BE2C (cell line): ENCODE results near the gene GALNT7.

Experiments used
- DNase-seq: peaks from one replicate; pipeline ENCODE4 v3.0.0-alpha.2; 2020
- H3K27me3 ChIP-seq: fragments of 250-450 bp; sonication (Bioruptor Pico); 2 replicates; pipeline ENCODE4 v1.5.1; 2020; ENCODE audit warnings: mild to moderate bottlenecking
- H3K36me3 ChIP-seq: fragments of 250-450 bp; sonication (Bioruptor Pico); 2 replicates; pipeline ENCODE4 v1.5.1; 2020; ENCODE audit warnings: mild to moderate bottlenecking
- H3K4me1 ChIP-seq: fragments of 250-450 bp; sonication (Bioruptor Pico); 2 replicates; pipeline ENCODE4 v1.5.1; 2020
- H3K4me3 ChIP-seq: 2 replicates; pipeline ENCODE4 v1.5.1; 2011; ENCODE audit warnings: low read depth, low read length
- H3K9me3 ChIP-seq: fragments of 250-450 bp; sonication (Bioruptor Pico); 2 replicates; pipeline ENCODE4 v1.5.1; 2020
- CTCF ChIP-seq: IDR thresholded peaks from 2 replicates; pipeline ENCODE4 v1.5.1; 2012; ENCODE audit warnings: mild to moderate bottlenecking, low read depth, low read length

Gene GALNT7

DNA sequence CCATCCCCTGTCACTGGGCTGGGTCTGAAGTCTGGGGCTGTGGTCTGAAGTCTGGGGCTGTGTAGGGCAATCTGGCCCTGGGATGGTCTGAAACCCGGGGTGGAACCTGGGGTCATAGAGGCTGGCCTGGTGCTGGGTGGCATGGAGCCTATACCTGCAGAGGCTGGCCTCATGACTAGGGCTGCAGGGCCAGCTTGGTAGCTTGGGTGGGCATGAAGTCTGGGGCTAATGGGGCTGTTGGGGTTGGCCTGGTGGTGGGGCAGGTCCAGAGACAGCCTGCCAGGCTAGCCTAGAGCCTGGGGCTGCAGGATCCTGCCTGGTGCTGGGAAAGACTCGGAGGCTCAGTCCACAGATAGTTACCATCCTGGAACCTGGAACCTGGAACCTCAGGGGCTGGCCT lies 37.0 kb downstream of the GALNT7 start:
- H3K4me1 ChIP-seq, result no peaks in the 10 kb centered on the region
- no peaks in the 10 kb centered on the region for H3K36me3 ChIP-seq
- no peaks in the 10 kb centered on the region for H3K27me3 ChIP-seq
- no peak overlapping the region for H3K4me3 ChIP-seq
- no peaks in the 10 kb centered on the region for H3K9me3 ChIP-seq
- no peak for DNase-seq
- TF ChIP-seq CTCF, result no peak

- H3K27me3 ChIP-seq, result no peaks in the 10 kb centered on the region
- no peak overlapping the region for H3K4me3 ChIP-seq
- no peak for DNase-seq
- H3K4me1 ChIP-seq, result no peaks in the 10 kb centered on the region
- H3K36me3 ChIP-seq, result no peaks in the 10 kb centered on the region
- no peaks in the 10 kb centered on the region for H3K9me3 ChIP-seq
- no peak for TF ChIP-seq CTCF
These were observed 39.8 kb downstream of the GALNT7 start for GRCh38 chr4:173208420-173208819.

DNA sequence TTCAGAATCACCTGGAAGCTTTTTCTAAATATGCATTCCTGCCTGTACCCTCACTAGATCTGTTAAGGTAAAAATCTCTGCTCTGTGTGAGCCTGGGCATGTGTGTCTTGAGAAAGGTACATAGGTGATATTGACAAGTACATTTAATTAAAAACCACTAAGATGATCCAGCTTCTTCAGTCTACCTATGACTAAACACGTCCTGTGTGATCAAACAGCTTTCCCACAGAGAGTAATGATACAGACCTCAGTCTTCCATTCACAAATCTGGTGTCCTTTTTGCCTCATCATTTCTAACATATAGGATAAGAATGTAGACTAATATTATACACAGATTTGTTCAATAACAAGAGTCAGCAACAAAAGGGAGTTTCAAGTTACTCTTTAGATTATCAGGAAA lies 42.6 kb downstream of the GALNT7 start:
- DNase-seq, result no peak
- no peak for TF ChIP-seq CTCF
- H3K4me1 ChIP-seq, result no peaks in the 10 kb centered on the region
- no peaks in the 10 kb centered on the region for H3K9me3 ChIP-seq
- H3K36me3 ChIP-seq, result no peaks in the 10 kb centered on the region
- H3K4me3 ChIP-seq, result no peak overlapping the region
- H3K27me3 ChIP-seq, result no peaks in the 10 kb centered on the region

DNA sequence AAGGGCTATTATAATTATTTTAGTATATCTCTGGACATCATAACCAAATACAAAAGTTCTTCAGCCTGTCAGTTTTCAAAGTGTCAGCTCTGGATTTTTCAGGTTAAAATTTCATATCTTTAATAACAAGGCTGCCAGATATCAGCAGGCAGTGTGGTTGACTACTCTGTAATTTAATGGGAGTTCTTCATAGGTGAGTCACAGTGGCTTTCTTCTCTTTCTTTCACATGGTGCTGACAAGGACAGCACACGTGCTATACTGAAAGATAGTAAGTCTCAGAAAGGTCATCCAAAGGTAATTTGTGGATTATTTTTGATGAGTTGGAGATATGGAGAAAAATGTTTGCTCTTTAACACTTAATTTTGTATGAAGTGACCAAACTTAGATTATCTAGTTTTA lies 43.2 kb downstream of the GALNT7 start:
- Histone ChIP-seq H3K4me1 (no peaks in the 10 kb centered on the region), H3K36me3 (no peaks in the 10 kb centered on the region), H3K4me3 (no peak overlapping the region), H3K27me3 (no peaks in the 10 kb centered on the region), H3K9me3 (no peaks in the 10 kb centered on the region)
- no peak for TF ChIP-seq CTCF
- DNase-seq, result no peak

- H3K4me1 ChIP-seq, result no peaks in the 10 kb centered on the region
- no peak for TF ChIP-seq CTCF
These were observed 43.8 kb downstream of the GALNT7 start for GRCh38 chr4:173212379-173212778.

DNA sequence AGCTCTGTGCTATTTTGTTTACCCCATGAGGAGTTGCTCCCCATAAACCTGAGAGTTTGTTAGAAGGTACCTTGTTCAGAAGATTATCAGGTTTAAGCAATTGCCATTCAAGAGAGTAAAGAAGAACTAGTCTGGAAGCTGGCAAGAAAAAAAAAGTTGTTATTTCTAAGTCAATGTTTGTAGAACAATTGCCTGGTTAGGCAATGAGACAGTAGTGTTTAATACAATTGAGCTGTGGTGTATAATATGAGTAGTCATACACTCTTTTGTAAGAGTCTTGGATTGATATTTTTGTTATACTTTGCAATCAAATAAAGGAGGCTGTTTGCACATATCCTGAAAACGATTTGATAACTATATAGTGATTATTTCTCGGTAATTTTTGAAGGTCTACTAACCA lies 44.7 kb downstream of the GALNT7 start:
- H3K36me3 ChIP-seq, result no peaks in the 10 kb centered on the region
- no peaks in the 10 kb centered on the region for H3K4me1 ChIP-seq
- no peaks in the 10 kb centered on the region for H3K27me3 ChIP-seq

More at GRCh38 chr4:173212379-173212778, 43.8 kb downstream of the GALNT7 start:
- no peak overlapping the region for H3K4me3 ChIP-seq
- H3K36me3 ChIP-seq, result no peaks in the 10 kb centered on the region
- no peaks in the 10 kb centered on the region for H3K27me3 ChIP-seq
- DNase-seq, result no peak
- H3K9me3 ChIP-seq, result no peaks in the 10 kb centered on the region

More for the DNA sequence above, 44.7 kb downstream of the GALNT7 start:
- no peak overlapping the region for H3K4me3 ChIP-seq
- TF ChIP-seq CTCF, result no peak
- DNase-seq, result no peak
- no peaks in the 10 kb centered on the region for H3K9me3 ChIP-seq
